OCI-LY1 (cell line): ENCODE measurements around the gene ROR1.

ENCODE experiments used
- EZH2 ChIP-seq: fragments of 200-600 bp; sonication (generic), shearing (Covaris generic); IDR thresholded peaks from 2 replicates; pipeline ENCODE4 v1.8.0; 2017; ENCODE audit warnings: borderline replicate concordance, mixed run types, mild to moderate bottlenecking, antibody characterized with exemption, low read length, moderate library complexity, mixed read lengths
- TF ChIP-seq, protein P1 (sequence below): fragments of 200-600 bp; sonication (generic), shearing (Covaris generic); IDR thresholded peaks from 2 replicates; pipeline ENCODE4 v1.5.1; 2017; ENCODE audit warnings: mild to moderate bottlenecking, antibody characterized with exemption, low read length, moderate library complexity, mixed read lengths

- TF ChIP-seq, protein P1, sequence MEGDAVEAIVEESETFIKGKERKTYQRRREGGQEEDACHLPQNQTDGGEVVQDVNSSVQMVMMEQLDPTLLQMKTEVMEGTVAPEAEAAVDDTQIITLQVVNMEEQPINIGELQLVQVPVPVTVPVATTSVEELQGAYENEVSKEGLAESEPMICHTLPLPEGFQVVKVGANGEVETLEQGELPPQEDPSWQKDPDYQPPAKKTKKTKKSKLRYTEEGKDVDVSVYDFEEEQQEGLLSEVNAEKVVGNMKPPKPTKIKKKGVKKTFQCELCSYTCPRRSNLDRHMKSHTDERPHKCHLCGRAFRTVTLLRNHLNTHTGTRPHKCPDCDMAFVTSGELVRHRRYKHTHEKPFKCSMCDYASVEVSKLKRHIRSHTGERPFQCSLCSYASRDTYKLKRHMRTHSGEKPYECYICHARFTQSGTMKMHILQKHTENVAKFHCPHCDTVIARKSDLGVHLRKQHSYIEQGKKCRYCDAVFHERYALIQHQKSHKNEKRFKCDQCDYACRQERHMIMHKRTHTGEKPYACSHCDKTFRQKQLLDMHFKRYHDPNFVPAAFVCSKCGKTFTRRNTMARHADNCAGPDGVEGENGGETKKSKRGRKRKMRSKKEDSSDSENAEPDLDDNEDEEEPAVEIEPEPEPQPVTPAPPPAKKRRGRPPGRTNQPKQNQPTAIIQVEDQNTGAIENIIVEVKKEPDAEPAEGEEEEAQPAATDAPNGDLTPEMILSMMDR, result no peak
- no peak for TF ChIP-seq EZH2
Measured at GRCh38 chr1:64150266-64150665, 376.4 kb downstream of the ROR1 start.
